ENCODE data around the gene LILRA6. TPM values are rescaled to one million over a fixed set of nuclear protein-coding genes. Genes with fewer than 3 reads are reported as not detected.
A peak's percentile ranks its signal among the peaks of the same experiment; 100 is the strongest.
"Not testable (repeated sequence)": the region's sequence is repeated elsewhere in the genome, so short reads cannot be mapped to it uniquely, and the experiment has no call there.

Gene LILRA6
- total RNA-seq, 1 donor from 2014 or later = not detected

- TF ChIP-seq, protein P1, sequence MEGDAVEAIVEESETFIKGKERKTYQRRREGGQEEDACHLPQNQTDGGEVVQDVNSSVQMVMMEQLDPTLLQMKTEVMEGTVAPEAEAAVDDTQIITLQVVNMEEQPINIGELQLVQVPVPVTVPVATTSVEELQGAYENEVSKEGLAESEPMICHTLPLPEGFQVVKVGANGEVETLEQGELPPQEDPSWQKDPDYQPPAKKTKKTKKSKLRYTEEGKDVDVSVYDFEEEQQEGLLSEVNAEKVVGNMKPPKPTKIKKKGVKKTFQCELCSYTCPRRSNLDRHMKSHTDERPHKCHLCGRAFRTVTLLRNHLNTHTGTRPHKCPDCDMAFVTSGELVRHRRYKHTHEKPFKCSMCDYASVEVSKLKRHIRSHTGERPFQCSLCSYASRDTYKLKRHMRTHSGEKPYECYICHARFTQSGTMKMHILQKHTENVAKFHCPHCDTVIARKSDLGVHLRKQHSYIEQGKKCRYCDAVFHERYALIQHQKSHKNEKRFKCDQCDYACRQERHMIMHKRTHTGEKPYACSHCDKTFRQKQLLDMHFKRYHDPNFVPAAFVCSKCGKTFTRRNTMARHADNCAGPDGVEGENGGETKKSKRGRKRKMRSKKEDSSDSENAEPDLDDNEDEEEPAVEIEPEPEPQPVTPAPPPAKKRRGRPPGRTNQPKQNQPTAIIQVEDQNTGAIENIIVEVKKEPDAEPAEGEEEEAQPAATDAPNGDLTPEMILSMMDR (IDR thresholded peaks at IDR 0.05) = no peak
- H3K27me3 Mint-ChIP-seq (ENCODE audit: unreplicated experiment) = no peaks in the 10 kb centered on the region
Measured at GRCh38 chr19:54281007-54281728, 38.6 kb upstream of the LILRA6 start, which contains the start of gene LILRB2. LILRB2 (minus strand) TSS chr19:54281110; CDS start chr19:54280496, 614 bp downstream.

DNA sequence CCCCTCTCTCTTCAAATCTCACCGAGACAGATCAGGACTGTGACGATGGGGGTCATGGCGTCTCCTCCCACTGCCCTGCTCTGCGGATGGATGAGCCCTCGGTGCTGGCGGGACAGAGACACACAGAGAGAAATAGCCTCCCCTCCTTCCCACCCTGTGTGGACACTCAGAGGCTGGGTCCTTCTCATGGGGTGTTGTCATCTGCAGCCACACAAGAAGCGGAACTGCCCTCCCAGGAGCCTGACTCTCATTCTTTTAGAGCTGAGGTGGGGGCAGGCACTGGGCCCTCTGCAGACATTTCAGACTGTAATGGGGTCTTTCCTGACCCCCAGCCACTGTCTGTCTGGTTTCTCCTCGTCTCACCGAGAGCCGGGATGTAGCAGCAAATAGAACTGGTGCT lies 37.9 kb upstream of the LILRA6 start:
- not testable (repeated sequence) for H3K4me3 Mint-ChIP-seq (ENCODE audit: unreplicated experiment); H3K9me3 Mint-ChIP-seq (ENCODE audit: unreplicated experiment); H3K4me1 Mint-ChIP-seq (ENCODE audit: unreplicated experiment); H3K27me3 Mint-ChIP-seq (ENCODE audit: unreplicated experiment); DNase-seq (ENCODE audit: extremely low spot score, unreplicated experiment); H3K27ac Mint-ChIP-seq (ENCODE audit: unreplicated experiment); H3K36me3 Mint-ChIP-seq (ENCODE audit: unreplicated experiment)

More at GRCh38 chr19:54281007-54281728, 38.6 kb upstream of the LILRA6 start, which contains the start of gene LILRB2:
- Mint-ChIP-seq H3K4me1 (ENCODE audit: unreplicated experiment) (no peaks in the 10 kb centered on the region), H3K27ac (ENCODE audit: unreplicated experiment) (no peak within 1 kb of the TSS), H3K36me3 (ENCODE audit: unreplicated experiment) (no peaks in the 10 kb centered on the region), H3K4me3 (ENCODE audit: unreplicated experiment) (no peak within 1 kb of the TSS), H3K9me3 (ENCODE audit: unreplicated experiment) (no peaks in the 10 kb centered on the region)
- peak; percentile 56 for DNase-seq (ENCODE audit: extremely low spot score, unreplicated experiment)

DNA sequence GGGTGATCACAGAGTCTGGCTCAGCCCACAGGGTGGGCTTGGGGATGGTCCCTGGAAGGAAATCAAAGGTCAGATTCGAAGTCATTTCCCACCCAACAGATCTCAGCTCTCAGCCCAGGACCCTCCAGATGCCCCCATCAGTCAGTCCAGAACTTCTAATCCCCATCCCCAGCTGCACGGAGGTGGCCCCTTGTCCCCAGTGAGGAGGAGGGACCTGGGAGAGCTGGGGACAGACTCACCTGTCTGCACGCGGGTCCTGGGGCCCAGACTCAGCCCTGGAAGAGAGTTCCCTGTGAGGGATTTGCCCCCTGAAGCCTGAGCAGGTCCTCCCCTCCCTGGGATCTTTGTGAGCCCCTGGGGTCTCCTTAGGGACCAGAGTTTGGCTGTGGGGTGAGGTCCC lies 37.4 kb upstream of the LILRA6 start:
- not testable (repeated sequence) for H3K9me3 Mint-ChIP-seq (ENCODE audit: unreplicated experiment); H3K4me3 Mint-ChIP-seq (ENCODE audit: unreplicated experiment); H3K36me3 Mint-ChIP-seq (ENCODE audit: unreplicated experiment); H3K27ac Mint-ChIP-seq (ENCODE audit: unreplicated experiment); H3K4me1 Mint-ChIP-seq (ENCODE audit: unreplicated experiment); H3K27me3 Mint-ChIP-seq (ENCODE audit: unreplicated experiment)
- peak; percentile 76 for DNase-seq (ENCODE audit: extremely low spot score, unreplicated experiment)

GRCh38 chr19:54279406-54279962 lies 36.9 kb upstream of the LILRA6 start:
- TF ChIP-seq, protein P1 (IDR thresholded peaks at IDR 0.05) = no peak
- H3K27ac Mint-ChIP-seq (ENCODE audit: unreplicated experiment) = no peak overlapping the region
- H3K27me3 Mint-ChIP-seq (ENCODE audit: unreplicated experiment) = peaks cover 4% of the 10 kb centered on the region
- DNase-seq (ENCODE audit: extremely low spot score, unreplicated experiment) = peak; percentile 74
- H3K36me3 Mint-ChIP-seq (ENCODE audit: unreplicated experiment) = no peaks in the 10 kb centered on the region
- H3K4me3 Mint-ChIP-seq (ENCODE audit: unreplicated experiment) = no peak overlapping the region
- no peaks in the 10 kb centered on the region for H3K9me3 Mint-ChIP-seq (ENCODE audit: unreplicated experiment)
- H3K4me1 Mint-ChIP-seq (ENCODE audit: unreplicated experiment) = peaks cover 2% of the 10 kb centered on the region

GRCh38 chr19:54278571-54279195 lies 36.1 kb upstream of the LILRA6 start:
- H3K27ac Mint-ChIP-seq (ENCODE audit: unreplicated experiment); H3K36me3 Mint-ChIP-seq (ENCODE audit: unreplicated experiment); H3K27me3 Mint-ChIP-seq (ENCODE audit: unreplicated experiment); H3K4me1 Mint-ChIP-seq (ENCODE audit: unreplicated experiment); H3K4me3 Mint-ChIP-seq (ENCODE audit: unreplicated experiment); H3K9me3 Mint-ChIP-seq (ENCODE audit: unreplicated experiment): not testable (repeated sequence)
- peak; percentile 60 for DNase-seq (ENCODE audit: extremely low spot score, unreplicated experiment)

- H3K4me3 Mint-ChIP-seq (ENCODE audit: unreplicated experiment); H3K27ac Mint-ChIP-seq (ENCODE audit: unreplicated experiment); H3K4me1 Mint-ChIP-seq (ENCODE audit: unreplicated experiment); H3K36me3 Mint-ChIP-seq (ENCODE audit: unreplicated experiment); H3K9me3 Mint-ChIP-seq (ENCODE audit: unreplicated experiment); H3K27me3 Mint-ChIP-seq (ENCODE audit: unreplicated experiment); DNase-seq (ENCODE audit: extremely low spot score, unreplicated experiment): not testable (repeated sequence)
Measured at GRCh38 chr19:54278056-54278455, 35.5 kb upstream of the LILRA6 start.

DNA sequence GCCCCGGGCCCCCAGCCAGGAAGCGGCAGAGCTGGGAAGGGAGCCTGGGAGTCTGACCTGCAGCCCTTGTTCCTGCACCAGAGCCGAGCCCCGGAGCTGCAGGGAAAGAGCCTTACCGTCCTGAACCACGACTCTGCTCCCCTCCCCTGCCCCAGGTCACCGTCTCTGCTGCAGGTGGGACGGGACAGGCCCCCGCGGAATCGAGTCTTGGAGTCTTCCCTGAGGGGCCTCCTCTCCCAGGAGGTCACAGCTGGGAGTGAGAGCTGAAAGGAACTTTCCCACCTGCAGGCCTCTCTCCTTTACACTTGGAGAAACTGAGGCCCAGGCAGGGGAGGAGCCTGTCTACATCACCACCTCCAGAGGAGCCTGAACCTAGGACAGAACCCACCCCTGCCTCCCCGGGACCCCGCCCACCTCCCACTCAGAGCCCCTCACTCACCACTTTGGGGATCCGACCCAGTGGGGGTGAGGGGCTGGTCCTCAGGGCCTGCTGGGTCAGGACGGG lies 34.6 kb upstream of the LILRA6 start:
- H3K4me1 Mint-ChIP-seq (ENCODE audit: unreplicated experiment); H3K9me3 Mint-ChIP-seq (ENCODE audit: unreplicated experiment); H3K27ac Mint-ChIP-seq (ENCODE audit: unreplicated experiment); H3K36me3 Mint-ChIP-seq (ENCODE audit: unreplicated experiment); H3K4me3 Mint-ChIP-seq (ENCODE audit: unreplicated experiment); H3K27me3 Mint-ChIP-seq (ENCODE audit: unreplicated experiment): not testable (repeated sequence)
- DNase-seq (ENCODE audit: extremely low spot score, unreplicated experiment) = peak; percentile 53
